Naive B cell (primary cell): ENCODE data around the gene ZMYND11. TPM values are rescaled to one million over a fixed set of nuclear protein-coding genes. Genes with fewer than 3 reads are reported as not detected.
"Not testable (repeated sequence)": the region's sequence is repeated elsewhere in the genome, so short reads cannot be mapped to it uniquely, and the experiment has no call there.

Experiments used
- ATAC-seq, 2 donors: fragments of 150-1000 bp; cut with Tn5 transposase; 2 replicates each; pipeline ENCODE4 v1.10.0; 2021; ENCODE audit warnings: low read depth in 2 of 2, mild to moderate bottlenecking in 2 of 2, moderate library complexity in 2 of 2
- DNase-seq: peaks from one replicate; pipeline ENCODE4 v3.0.0; 2022
- H3K27ac Mint-ChIP-seq, 6 donors: one replicate each; pipeline ENCODE4 v1.8.0; 2020 to 2022; ENCODE audit warnings: mild to moderate bottlenecking in 6 of 6, mixed read lengths in 6 of 6, moderate library complexity in 5 of 6, inconsistent platforms in 2 of 6
- H3K27me3 Mint-ChIP-seq, 3 donors: one replicate each; pipeline ENCODE4 v1.8.0; 2021 to 2022; ENCODE audit warnings: mixed read lengths in 3 of 3, mild to moderate bottlenecking in 1 of 3
- H3K36me3 Mint-ChIP-seq, 2 donors: one replicate each; pipeline ENCODE4 v1.8.0; 2020 to 2022; ENCODE audit warnings: mixed read lengths in 2 of 2, inconsistent platforms in 1 of 2, mild to moderate bottlenecking in 1 of 2
- H3K4me1 Mint-ChIP-seq, 3 donors: one replicate each; pipeline ENCODE4 v1.8.0; 2020 to 2022; ENCODE audit warnings: mixed read lengths in 3 of 3, inconsistent platforms in 1 of 3, mild to moderate bottlenecking in 1 of 3, moderate library complexity in 1 of 3
- H3K4me3 Mint-ChIP-seq, 8 donors: one replicate each; pipeline ENCODE4 v1.8.0; 2020 to 2022; ENCODE audit warnings: mild to moderate bottlenecking in 8 of 8, mixed read lengths in 8 of 8, moderate library complexity in 8 of 8, inconsistent platforms in 2 of 8
- H3K9me3 Mint-ChIP-seq, 7 donors: one replicate each; pipeline ENCODE4 v1.8.0; 2020 to 2022; ENCODE audit warnings: mixed read lengths in 7 of 7, mild to moderate bottlenecking in 5 of 7, inconsistent platforms in 2 of 7, moderate library complexity in 1 of 7
- polyA plus RNA-seq, 6 donors: library from polyadenylated mRNA; unstranded; fragments of 300-500 nt; fragmentation: Illumina TruSeq; gene quantifications; one replicate each; pipeline ENCODE4 v1.2.3, GENCODE V29; 2021; ENCODE audit warnings: low read depth in 6 of 6

Gene ZMYND11
- polyA plus RNA-seq, 6 donors from 2014 or later, result 10.5 to 25.6 (median 20.7) TPM

DNA sequence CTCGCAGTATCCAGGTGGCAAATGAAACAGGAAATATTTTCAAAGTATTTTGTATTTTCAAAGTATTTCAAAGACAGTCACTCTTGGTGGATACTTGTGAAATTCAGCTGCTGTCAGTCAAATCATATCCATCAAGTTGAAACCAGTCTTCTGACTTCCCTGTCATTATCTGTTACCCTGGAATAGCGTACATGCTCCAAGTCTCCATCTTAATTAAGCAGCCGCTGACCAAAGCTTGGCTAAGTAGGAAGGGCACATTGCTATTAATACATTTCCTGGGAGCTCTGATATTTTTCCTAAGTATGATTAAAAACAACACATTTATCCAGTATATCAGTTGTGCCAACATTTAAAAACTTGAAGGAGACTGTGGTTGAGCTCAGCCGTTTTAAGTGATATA, 112.2 kb downstream of the ZMYND11 start:
- Mint-ChIP-seq H3K27ac (no peak overlapping the region), H3K36me3 (peaks cover 36 to 49% of the 10 kb centered on the region in 2 donors), H3K27me3 (no peaks in the 10 kb centered on the region), H3K4me1 (no peaks in the 10 kb centered on the region), H3K9me3 (no peaks in the 10 kb centered on the region), H3K4me3 (no peak overlapping the region)
- DNase-seq (no peak), ATAC-seq (no peak)

DNA sequence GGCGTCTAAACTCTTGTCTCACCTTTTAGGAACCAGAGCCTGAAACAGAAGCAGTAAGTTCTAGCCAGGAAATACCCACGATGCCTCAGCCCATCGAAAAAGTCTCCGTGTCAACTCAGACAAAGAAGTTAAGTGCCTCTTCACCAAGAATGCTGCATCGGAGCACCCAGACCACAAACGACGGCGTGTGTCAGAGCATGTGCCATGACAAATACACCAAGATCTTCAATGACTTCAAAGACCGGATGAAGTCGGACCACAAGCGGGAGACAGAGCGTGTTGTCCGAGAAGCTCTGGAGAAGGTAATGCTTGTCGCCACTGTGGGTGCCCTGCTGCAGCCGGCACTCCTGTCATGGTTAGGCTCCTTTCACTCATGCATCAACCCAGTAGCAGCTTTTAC, 113.1 kb downstream of the ZMYND11 start:
- H3K27me3 Mint-ChIP-seq, result no peaks in the 10 kb centered on the region

DNA sequence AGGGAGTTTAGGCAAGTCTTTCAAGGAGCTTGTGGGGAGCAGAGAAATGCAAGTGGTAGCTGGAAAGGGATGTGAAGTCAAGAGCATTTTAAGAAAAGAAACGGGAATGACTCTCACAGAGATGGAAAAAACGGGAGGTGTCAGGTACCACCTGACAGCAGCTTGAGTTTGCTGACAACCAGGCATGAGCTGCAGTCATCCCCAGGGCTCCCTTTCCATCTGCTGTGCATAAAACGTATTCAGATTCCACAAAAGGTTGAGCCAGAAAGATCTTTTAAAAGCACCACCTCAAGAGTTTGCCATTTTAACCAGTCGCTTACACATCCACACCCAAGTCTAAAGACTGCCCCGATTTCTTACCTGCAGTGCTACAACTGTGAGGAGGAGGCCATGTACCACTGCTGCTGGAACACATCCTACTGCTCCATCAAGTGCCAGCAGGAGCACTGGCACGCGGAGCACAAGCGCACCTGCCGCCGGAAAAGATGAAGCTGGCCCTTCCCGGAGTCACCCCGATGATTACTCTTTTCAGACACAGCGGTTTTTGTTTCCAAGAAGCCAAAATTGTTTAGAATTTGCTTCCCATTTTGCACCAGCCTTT, 116.8 kb downstream of the ZMYND11 start:
- H3K36me3 Mint-ChIP-seq, result peaks cover 34 to 42% of the 10 kb centered on the region in 2 donors
- ATAC-seq (no peak), DNase-seq (no peak)
- no peaks in the 10 kb centered on the region for H3K27me3 Mint-ChIP-seq
- H3K9me3 Mint-ChIP-seq, result no peaks in the 10 kb centered on the region
- H3K4me3 Mint-ChIP-seq, result no peak overlapping the region
- H3K4me1 Mint-ChIP-seq, result no peaks in the 10 kb centered on the region
- H3K27ac Mint-ChIP-seq, result peak overlapping the region in 1 of 6 donors; percentile 27

More for the DNA sequence above, 113.1 kb downstream of the ZMYND11 start:
- H3K27ac Mint-ChIP-seq, result no peak overlapping the region
- no peak overlapping the region for H3K4me3 Mint-ChIP-seq
- DNase-seq (no peak), ATAC-seq (no peak)
- peaks cover 36 to 49% of the 10 kb centered on the region in 2 donors for H3K36me3 Mint-ChIP-seq
- no peaks in the 10 kb centered on the region for H3K4me1 Mint-ChIP-seq
- H3K9me3 Mint-ChIP-seq, result no peaks in the 10 kb centered on the region

DNA sequence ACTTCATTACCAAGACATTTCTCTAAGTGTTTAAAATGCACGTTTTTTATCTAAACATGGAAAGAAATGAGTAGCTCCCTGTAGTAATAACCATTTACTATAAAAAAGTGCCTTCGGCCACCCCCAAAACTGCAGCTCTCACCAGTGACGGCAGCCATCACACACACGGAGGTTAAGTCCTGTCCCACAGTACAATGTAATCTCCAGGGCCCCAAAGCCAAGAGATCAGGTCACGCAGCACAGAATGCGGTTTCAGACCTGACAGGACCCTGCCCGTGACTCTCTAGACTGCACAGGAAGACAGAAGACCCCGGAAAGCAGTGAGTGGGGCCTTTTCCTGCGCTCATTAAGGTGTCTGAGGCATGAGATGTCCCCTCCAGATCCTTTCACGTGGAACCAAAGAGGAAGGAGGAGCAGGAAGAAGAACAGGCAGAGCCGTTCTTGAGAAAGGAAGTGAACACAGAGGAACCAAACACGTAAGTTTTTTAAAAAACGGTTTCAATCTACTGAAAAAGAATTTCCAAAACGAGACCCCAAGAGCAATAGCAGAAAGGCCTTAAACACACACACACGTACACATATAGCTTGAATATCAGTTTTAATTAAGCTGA, 125.7 kb downstream of the ZMYND11 start:
- peak; percentile 78 to 79 for ATAC-seq
- peak; percentile 34 for DNase-seq
- H3K36me3 Mint-ChIP-seq, result no peaks in the 10 kb centered on the region
- H3K4me3 Mint-ChIP-seq, result peak overlapping the region; percentile 46 to 89 (median 78)
- H3K27ac Mint-ChIP-seq, result peak overlapping the region; percentile 91 to 96 (median 93)
- H3K4me1 Mint-ChIP-seq, result peaks cover 14 to 26% (median 16%) of the 10 kb centered on the region in 3 donors
- H3K9me3 Mint-ChIP-seq, result peaks cover 0 to 2% (median 0%) of the 10 kb centered on the region in 7 donors
- no peaks in the 10 kb centered on the region for H3K27me3 Mint-ChIP-seq

DNA sequence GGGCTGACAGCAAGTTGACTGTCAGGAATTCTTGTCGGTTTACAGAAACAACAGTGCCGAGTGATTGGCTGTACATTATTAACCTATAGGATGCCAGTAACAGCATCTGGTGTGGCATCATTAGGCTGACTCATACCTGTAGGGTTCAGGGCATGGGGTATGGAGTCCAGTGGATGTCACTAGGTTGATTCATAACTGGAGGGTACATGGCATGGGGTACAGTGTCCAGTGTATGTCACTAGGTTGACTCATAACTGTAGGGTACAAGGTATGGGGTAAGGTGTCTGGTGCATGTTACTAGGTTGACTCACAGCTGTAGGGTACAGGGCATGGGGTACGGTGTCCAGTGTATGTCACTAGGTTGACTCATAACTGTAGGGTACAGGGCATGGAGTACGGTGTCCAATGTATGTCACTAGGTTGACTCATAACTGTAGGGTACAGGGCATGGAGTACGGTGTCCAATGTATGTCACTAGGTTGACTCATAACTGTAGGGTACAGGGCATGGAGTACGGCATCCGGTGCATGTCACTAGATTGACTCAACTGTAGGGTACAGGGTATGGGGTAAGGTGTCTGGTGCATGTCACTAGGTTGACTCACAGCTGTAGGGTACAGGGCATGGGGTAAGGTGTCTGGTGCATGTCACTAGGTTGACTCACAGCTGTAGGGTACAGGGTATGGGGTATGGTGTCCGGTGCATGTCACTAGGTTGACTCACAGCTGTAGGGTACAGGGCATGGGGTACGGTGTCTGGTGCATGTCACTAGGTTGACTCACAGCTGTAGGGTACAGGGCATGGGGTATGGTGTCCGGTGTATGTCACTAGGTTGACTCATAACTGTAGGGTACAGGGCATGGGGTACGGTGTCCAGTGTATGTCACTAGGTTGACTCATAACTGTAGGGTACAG, 129.2 kb downstream of the ZMYND11 start:
- Mint-ChIP-seq H3K4me3 (peak overlapping the region in 1 of 8 donors; percentile 26), H3K4me1 (peaks cover 10 to 24% (median 14%) of the 10 kb centered on the region in 3 donors)
- not testable (repeated sequence) for H3K36me3 Mint-ChIP-seq, ATAC-seq, H3K27ac Mint-ChIP-seq, DNase-seq, H3K9me3 Mint-ChIP-seq, H3K27me3 Mint-ChIP-seq

DNA sequence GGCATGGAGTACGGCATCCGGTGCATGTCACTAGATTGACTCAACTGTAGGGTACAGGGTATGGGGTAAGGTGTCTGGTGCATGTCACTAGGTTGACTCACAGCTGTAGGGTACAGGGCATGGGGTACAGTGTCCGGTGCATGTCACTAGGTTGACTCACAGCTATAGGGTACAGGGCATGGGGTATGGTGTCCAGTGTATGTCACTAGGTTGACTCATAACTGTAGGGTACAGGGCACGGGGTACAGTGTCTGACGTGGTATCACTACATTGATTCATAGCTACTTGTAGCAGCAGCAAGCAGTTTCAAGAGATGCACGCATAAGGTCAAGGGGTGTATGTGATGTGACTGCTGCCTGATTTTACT, 129.8 kb downstream of the ZMYND11 start:
- not testable (repeated sequence) for H3K27ac Mint-ChIP-seq, H3K9me3 Mint-ChIP-seq, H3K27me3 Mint-ChIP-seq, DNase-seq, H3K36me3 Mint-ChIP-seq, H3K4me3 Mint-ChIP-seq, ATAC-seq
- peaks cover 10 to 20% (median 14%) of the 10 kb centered on the region in 3 donors for H3K4me1 Mint-ChIP-seq

DNA sequence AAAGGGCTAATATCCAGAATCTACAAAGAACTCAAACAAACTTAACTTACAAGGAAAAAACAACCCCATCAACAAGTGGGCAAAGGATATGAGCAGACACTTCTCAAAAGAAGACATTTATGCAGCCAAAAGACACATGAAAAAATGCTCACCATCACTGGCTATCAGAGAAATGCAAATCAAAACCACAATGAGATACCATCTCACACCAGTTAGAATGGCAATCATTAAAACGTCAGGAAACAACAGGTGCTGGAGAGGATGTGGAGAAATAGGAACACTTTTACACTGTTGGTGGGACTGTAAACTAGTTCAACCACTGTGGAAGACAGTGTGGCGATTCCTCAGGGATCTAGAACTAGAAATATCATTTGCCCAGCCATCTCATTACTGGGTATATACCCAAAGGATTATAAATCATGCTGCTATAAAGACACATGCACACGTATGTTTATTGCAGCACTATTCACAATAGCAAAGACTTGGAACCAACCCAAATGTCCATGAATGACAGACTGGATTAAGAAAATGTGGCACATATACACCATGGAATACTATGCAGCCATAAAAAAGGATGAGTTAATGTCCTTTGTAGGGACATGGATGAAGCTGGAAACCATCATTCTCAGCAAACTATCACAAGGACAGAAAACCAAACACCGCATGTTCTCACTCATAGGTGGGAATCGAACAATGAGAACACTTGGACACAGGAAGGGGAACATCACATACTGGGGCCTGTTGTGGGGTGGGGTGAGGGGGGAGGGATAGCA, 130.7 kb downstream of the ZMYND11 start:
- H3K9me3 Mint-ChIP-seq, DNase-seq, H3K4me3 Mint-ChIP-seq, ATAC-seq, H3K27me3 Mint-ChIP-seq, H3K27ac Mint-ChIP-seq, H3K36me3 Mint-ChIP-seq: not testable (repeated sequence)
- peaks cover 6 to 13% (median 9%) of the 10 kb centered on the region in 3 donors for H3K4me1 Mint-ChIP-seq

DNA sequence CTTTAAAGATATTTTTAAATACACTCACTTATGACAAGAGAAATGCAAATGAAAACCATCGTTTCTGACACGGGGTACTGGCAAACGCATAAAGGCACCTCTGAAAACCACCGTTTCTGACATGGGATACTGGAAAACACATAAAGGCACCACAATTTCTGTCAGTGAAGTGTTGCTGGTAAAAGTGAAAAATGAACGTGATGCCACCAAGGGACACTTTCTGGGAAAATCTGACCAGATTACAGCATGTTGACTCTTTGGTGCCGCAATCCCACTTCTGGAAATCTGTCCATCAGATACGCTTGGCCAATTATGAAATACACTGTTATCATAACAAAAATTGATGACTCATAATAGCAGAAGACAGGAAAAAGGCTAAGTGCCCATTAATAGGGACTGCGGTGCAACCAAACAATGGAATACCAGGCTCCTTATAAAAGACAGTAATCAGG, 131.7 kb downstream of the ZMYND11 start:
- no peaks in the 10 kb centered on the region for H3K27me3 Mint-ChIP-seq
- H3K9me3 Mint-ChIP-seq, result peaks cover 0 to 2% (median 0%) of the 10 kb centered on the region in 7 donors
- no peak overlapping the region for H3K4me3 Mint-ChIP-seq
- DNase-seq (no peak), ATAC-seq (no peak)
- H3K27ac Mint-ChIP-seq, result no peak overlapping the region
- H3K4me1 Mint-ChIP-seq, result peaks cover 4 to 5% (median 4%) of the 10 kb centered on the region in 3 donors
- no peaks in the 10 kb centered on the region for H3K36me3 Mint-ChIP-seq

DNA sequence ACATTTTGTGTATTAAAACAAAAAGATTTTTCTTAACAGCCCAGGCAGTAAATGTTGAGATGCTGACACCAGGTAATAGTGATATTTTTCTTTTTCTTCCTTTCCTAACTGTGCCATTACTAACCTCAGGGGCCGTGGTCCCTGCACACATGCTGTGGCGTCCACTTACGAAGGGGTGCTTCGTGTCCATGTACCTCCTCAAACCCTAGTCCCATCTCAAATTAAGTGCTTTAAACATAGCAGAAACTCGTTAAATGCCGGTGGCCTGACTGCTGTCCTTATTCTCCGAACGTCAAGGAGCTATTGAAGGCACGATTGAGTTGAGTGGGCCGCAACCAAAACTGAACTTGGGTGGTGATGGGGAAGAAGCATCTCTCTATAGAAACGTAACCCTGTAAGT, 132.4 kb downstream of the ZMYND11 start:
- Mint-ChIP-seq H3K9me3 (peaks cover 0 to 2% (median 0%) of the 10 kb centered on the region in 7 donors), H3K27ac (no peak overlapping the region), H3K4me1 (peaks cover 0 to 5% (median 4%) of the 10 kb centered on the region in 3 donors), H3K27me3 (no peaks in the 10 kb centered on the region), H3K36me3 (no peaks in the 10 kb centered on the region), H3K4me3 (no peak overlapping the region)
- no peak for DNase-seq
- no peak for ATAC-seq

DNA sequence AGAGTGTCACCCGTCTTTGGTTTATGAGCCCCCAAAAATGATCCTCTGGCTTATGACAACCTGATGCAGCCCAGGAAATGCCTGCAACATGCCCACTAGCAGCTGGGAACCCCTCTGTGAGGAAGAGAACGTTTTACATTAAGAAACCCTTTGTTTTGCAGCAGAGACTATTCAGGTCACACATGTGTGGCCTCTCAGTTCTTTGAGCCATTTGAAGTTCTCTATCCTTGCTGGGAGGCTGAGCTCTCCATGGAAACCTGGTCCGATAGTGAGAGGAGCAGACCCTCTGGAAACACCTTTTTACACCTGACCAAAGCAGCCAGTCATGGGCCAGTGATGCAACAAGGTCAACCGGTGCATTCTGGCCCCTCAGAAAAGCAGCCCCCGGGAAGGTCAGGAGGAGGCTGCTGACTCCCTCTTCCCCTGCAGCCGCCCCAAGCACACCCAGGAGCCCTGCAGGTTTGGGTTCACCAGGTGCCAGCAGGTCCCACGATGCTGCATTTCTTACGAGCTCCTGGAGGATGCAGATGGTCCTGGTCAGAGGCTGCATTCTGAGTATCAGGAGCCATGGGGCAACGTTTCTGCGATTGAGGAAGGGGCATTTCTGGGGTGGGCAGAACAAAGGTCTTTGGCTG, 134.3 kb downstream of the ZMYND11 start:
- Mint-ChIP-seq H3K9me3 (no peaks in the 10 kb centered on the region), H3K36me3 (no peaks in the 10 kb centered on the region), H3K27me3 (no peaks in the 10 kb centered on the region), H3K4me3 (no peak overlapping the region), H3K27ac (no peak overlapping the region), H3K4me1 (peaks cover 0 to 4% (median 0%) of the 10 kb centered on the region in 3 donors)
- ATAC-seq (no peak), DNase-seq (no peak)

DNA sequence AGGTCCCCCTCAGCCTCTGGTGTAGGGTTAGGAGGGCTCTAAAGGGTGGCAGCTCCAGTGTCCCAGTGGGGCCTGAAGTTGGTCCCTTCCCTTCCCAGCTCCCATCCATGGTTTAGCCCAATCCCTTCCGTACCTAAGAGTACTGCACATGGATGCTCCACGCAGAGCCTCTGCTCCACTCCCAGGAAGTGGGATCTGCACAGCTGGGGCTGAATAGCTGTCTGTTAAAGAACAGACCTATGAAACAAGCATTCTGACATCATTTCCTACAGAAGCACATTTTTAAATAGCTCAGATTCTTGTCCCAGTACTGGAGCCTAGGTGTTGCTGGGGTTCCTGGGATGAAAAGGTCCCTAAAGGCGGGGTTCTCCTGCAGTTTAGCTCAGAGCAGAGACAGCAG, 135.9 kb downstream of the ZMYND11 start:
- H3K27ac Mint-ChIP-seq, result no peak overlapping the region
- DNase-seq (no peak), ATAC-seq (no peak)
- H3K27me3 Mint-ChIP-seq, result no peaks in the 10 kb centered on the region
- no peak overlapping the region for H3K4me3 Mint-ChIP-seq
- no peaks in the 10 kb centered on the region for H3K4me1 Mint-ChIP-seq
- H3K9me3 Mint-ChIP-seq, result no peaks in the 10 kb centered on the region
- no peaks in the 10 kb centered on the region for H3K36me3 Mint-ChIP-seq

DNA sequence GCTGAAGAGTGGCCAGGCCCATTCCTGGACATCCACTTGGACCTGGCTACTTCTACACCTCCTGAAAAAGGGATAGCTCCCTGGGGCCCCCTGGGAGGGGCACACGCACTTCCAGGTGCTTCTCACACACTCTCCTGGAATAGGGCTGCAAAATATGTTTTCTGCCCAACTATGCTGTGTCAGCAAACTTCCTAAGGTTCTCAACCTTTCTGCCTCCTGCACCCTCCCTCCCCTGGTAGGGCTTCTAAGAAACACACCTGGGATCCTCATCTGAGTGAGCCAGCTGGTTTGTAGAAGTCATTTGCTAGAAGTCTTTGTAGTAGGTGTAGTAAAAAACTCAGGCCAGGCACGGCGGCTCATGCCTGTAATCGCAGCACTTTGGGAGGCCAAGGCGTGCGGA, 136.5 kb downstream of the ZMYND11 start:
- ATAC-seq, result no peak
- Mint-ChIP-seq H3K4me3 (no peak overlapping the region), H3K9me3 (no peaks in the 10 kb centered on the region)

More for the DNA sequence above, 136.5 kb downstream of the ZMYND11 start:
- no peak for DNase-seq
- peaks cover 0 to under 1% of the 10 kb centered on the region in 2 donors for H3K36me3 Mint-ChIP-seq
- H3K27me3 Mint-ChIP-seq, result no peaks in the 10 kb centered on the region
- no peaks in the 10 kb centered on the region for H3K4me1 Mint-ChIP-seq
- peak overlapping the region in 2 of 6 donors; percentile 52 to 85 for H3K27ac Mint-ChIP-seq
